Keratinocyte (primary cell): ENCODE results near the gene MYPN. TPM values are rescaled to one million over a fixed set of nuclear protein-coding genes. Genes with fewer than 3 reads are reported as not detected.

Experiments used
- DNase-seq: peaks from one replicate; pipeline ENCODE4 v3.0.0-alpha.2; 2011; ENCODE audit warnings: low read depth, missing footprints, low spot score
- FAIRE-seq: peaks from 2 replicates; lab custom pipeline; 2011; peaks lifted over from hg19 to GRCh38; lab: Jason Lieb, UNC
- H2AFZ ChIP-seq: 2 replicates; pipeline ENCODE4 v1.6.0; 2012; ENCODE audit warnings: low read length, control low read depth, inconsistent platforms; ENCODE audit not compliant: control insufficient read depth
- H3K27ac ChIP-seq: 2 replicates; pipeline ENCODE4 v1.5.1; 2011; ENCODE audit warnings: low read length; ENCODE audit not compliant: control insufficient read depth, insufficient read depth
- H3K27me3 ChIP-seq: 3 replicates; pipeline ENCODE4 v1.6.0; 2011; ENCODE audit warnings: low read length; ENCODE audit not compliant: control insufficient read depth, insufficient read depth; ENCODE audit errors: extremely low read depth
- H3K36me3 ChIP-seq, 2 experiments: 2 replicates in 1 of 2; 3 replicates in 1 of 2; pipeline ENCODE4 v1.5.1; 2011; ENCODE audit warnings: low read length in 2 of 2, mild to moderate bottlenecking in 1 of 2; ENCODE audit not compliant: control insufficient read depth in 2 of 2, insufficient read depth in 2 of 2; ENCODE audit errors: extremely low read depth in 1 of 2
- H3K4me1 ChIP-seq: 3 replicates; pipeline ENCODE4 v1.5.1; 2011; ENCODE audit warnings: low read length; ENCODE audit not compliant: control insufficient read depth, insufficient read depth; ENCODE audit errors: extremely low read depth
- H3K4me2 ChIP-seq: 3 replicates; pipeline ENCODE4 v1.6.0; 2011; ENCODE audit warnings: low read depth, low read length; ENCODE audit not compliant: control insufficient read depth, insufficient read depth; ENCODE audit errors: extremely low read depth
- H3K4me3 ChIP-seq, 3 experiments: fragments of 200-600 bp in 1 of 3; sonication (generic) in 1 of 3; 2 replicates in 2 of 3; 3 replicates in 1 of 3; pipeline ENCODE4 v1.5.1; 2011 to 2016; ENCODE audit warnings: low read length in 3 of 3, mild to moderate bottlenecking in 3 of 3, control low read depth in 2 of 3, inconsistent platforms in 1 of 3, low read depth in 1 of 3, mixed read lengths in 1 of 3, mixed run types in 1 of 3, moderate library complexity in 1 of 3; ENCODE audit not compliant: control insufficient read depth in 2 of 3, insufficient read depth in 2 of 3; ENCODE audit errors: extremely low read depth in 1 of 3
- H3K79me2 ChIP-seq: 2 replicates; pipeline ENCODE4 v1.6.0; 2012; ENCODE audit warnings: low read length; ENCODE audit not compliant: control insufficient read depth, insufficient read depth
- H3K9ac ChIP-seq: 3 replicates; pipeline ENCODE4 v1.6.0; 2011; ENCODE audit warnings: low read length; ENCODE audit not compliant: control insufficient read depth, insufficient read depth; ENCODE audit errors: extremely low read depth
- H3K9me1 ChIP-seq: 3 replicates; pipeline ENCODE4 v1.6.0; 2011; ENCODE audit warnings: low read length; ENCODE audit not compliant: control insufficient read depth, insufficient read depth; ENCODE audit errors: extremely low read depth
- H3K9me3 ChIP-seq: 2 replicates; pipeline ENCODE4 v1.5.1; 2012; ENCODE audit warnings: low read depth, low read length; ENCODE audit not compliant: control insufficient read depth
- H4K20me1 ChIP-seq: 3 replicates; pipeline ENCODE4 v1.6.0; 2011; ENCODE audit warnings: low read length; ENCODE audit not compliant: control insufficient read depth, insufficient read depth; ENCODE audit errors: extremely low read depth
- EZH2 ChIP-seq: IDR thresholded peaks from one replicate; pipeline ENCODE4 v1.6.1; 2012; ENCODE audit warnings: inconsistent platforms, mild to moderate bottlenecking, low read length, moderate library complexity
- dilution Hi-C: fragments of 300-500 bp; cut with MboI; formaldehyde crosslinking; loops from one replicate; pipeline ENCODE4 v1.7.0; 2020; ENCODE audit warnings: low sequenced_read_pairs; ENCODE audit not compliant: extremely low pct_ligation_motif_present
- polyA plus RNA-seq, 5 experiments: library from polyadenylated mRNA; depleted of rRNA in 3 of 5; stranded (reverse) in 3 of 5; stranded (forward) in 1 of 5; unstranded in 1 of 5; fragments of >200 nt; gene quantifications; 1 replicate in 1 of 5; 2 replicates in 3 of 5; 3 replicates in 1 of 5; pipeline versions ENCODE4 v1.2.1 to v1.2.3, GENCODE V29; 2011 to 2012; ENCODE audit warnings: missing spikeins in 2 of 5, low read depth in 1 of 5, low replicate concordance in 1 of 5
- TF ChIP-seq, protein P1 (sequence below), 3 experiments: IDR thresholded peaks in 1 of 3; conservative IDR thresholded peaks in 1 of 3; optimal IDR thresholded peaks in 1 of 3; 2 replicates in 2 of 3; 3 replicates in 1 of 3; pipeline versions ENCODE3 to v1.5.1; 2011; ENCODE audit warnings: low read length in 3 of 3, mild to moderate bottlenecking in 3 of 3, moderate library complexity in 2 of 3, control low read depth in 1 of 3, inconsistent platforms in 1 of 3; ENCODE audit not compliant: insufficient read depth in 2 of 3; ENCODE audit errors: extremely low read depth in 1 of 3

MYPN gene
- polyA plus RNA-seq, 1 donor (not counting 4 experiments of a cell fraction or from before 2014, with no cell fraction given) = 0.42 TPM

DNA sequence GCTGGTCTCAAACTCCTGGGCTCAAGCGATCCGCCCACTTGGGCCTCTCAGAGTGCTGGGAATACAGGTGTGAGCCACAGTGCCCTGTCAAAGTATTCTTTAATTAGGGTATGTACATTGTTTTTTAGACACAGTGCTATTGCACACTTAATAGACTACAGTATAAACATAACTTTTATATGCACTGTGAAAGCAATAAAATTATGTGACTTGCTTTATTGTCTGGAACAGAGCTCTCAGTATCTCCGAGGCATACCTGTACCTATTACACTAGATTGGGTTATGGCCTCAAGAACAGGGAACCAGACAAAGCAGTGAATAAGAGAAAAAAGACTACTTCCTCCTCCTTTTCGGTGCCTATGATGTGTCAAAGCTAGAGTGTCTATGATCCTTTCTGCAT lies 109.5 kb downstream of the MYPN start:
- Histone ChIP-seq H3K4me1 (no peaks in the 10 kb centered on the region), H3K4me3 (no peak overlapping the region), H3K9ac (no peak overlapping the region), H3K79me2 (no peaks in the 10 kb centered on the region), H3K4me2 (no peak overlapping the region), H3K9me3 (no peaks in the 10 kb centered on the region), H3K9me1 (no peaks in the 10 kb centered on the region), H2AFZ (no peak overlapping the region), H4K20me1 (no peaks in the 10 kb centered on the region), H3K27me3 (no peaks in the 10 kb centered on the region), H3K27ac (no peak overlapping the region), H3K36me3 (no peaks in the 10 kb centered on the region)
- no peak for TF ChIP-seq EZH2
- TF ChIP-seq, protein P1, sequence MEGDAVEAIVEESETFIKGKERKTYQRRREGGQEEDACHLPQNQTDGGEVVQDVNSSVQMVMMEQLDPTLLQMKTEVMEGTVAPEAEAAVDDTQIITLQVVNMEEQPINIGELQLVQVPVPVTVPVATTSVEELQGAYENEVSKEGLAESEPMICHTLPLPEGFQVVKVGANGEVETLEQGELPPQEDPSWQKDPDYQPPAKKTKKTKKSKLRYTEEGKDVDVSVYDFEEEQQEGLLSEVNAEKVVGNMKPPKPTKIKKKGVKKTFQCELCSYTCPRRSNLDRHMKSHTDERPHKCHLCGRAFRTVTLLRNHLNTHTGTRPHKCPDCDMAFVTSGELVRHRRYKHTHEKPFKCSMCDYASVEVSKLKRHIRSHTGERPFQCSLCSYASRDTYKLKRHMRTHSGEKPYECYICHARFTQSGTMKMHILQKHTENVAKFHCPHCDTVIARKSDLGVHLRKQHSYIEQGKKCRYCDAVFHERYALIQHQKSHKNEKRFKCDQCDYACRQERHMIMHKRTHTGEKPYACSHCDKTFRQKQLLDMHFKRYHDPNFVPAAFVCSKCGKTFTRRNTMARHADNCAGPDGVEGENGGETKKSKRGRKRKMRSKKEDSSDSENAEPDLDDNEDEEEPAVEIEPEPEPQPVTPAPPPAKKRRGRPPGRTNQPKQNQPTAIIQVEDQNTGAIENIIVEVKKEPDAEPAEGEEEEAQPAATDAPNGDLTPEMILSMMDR (optimal IDR thresholded peaks at IDR 0.05 in 1 of 3, IDR thresholded peaks at IDR 0.05 in 1 of 3, conservative IDR thresholded peaks at IDR 0.05 in 1 of 3; ENCODE audit: extremely low read depth in 1 of 3, insufficient read depth in 2 of 3, low read length in 3 of 3) = no peak
- dilution Hi-C loops = no loop called here
- DNase-seq (no peak), FAIRE-seq (no peak)

GRCh38 chr10:68221196-68221595 lies 111.9 kb downstream of the MYPN start:
- no peaks in the 10 kb centered on the region for H4K20me1 ChIP-seq
- no peaks in the 10 kb centered on the region for H3K9me1 ChIP-seq
- FAIRE-seq = no peak

More at GRCh38 chr10:68221196-68221595, 111.9 kb downstream of the MYPN start:
- TF ChIP-seq, protein P1 (optimal IDR thresholded peaks at IDR 0.05 in 1 of 3, IDR thresholded peaks at IDR 0.05 in 1 of 3, conservative IDR thresholded peaks at IDR 0.05 in 1 of 3; ENCODE audit: extremely low read depth in 1 of 3, insufficient read depth in 2 of 3, low read length in 3 of 3) = no peak
- TF ChIP-seq EZH2 = no peak
- no peaks in the 10 kb centered on the region for H3K9me3 ChIP-seq
- no peak overlapping the region for H3K4me3 ChIP-seq
- dilution Hi-C loops = no loop called here
- DNase-seq = no peak
- H3K4me1 ChIP-seq = no peaks in the 10 kb centered on the region
- no peaks in the 10 kb centered on the region for H3K27me3 ChIP-seq
- no peak overlapping the region for H3K27ac ChIP-seq
- H2AFZ ChIP-seq = no peak overlapping the region
- H3K36me3 ChIP-seq = no peaks in the 10 kb centered on the region
- H3K4me2 ChIP-seq = no peak overlapping the region
- H3K9ac ChIP-seq = no peak overlapping the region
- no peaks in the 10 kb centered on the region for H3K79me2 ChIP-seq
